Activated CD4-positive, CD25-positive, alpha-beta regulatory T cell (primary cell): Measurements from ENCODE around the gene MMRN2.

ENCODE experiments used
- DNase-seq, 4 experiments: peaks; one replicate each; lab custom pipeline; 2025; lab: John Stamatoyannopoulos, UW

Gene MMRN2

DNA sequence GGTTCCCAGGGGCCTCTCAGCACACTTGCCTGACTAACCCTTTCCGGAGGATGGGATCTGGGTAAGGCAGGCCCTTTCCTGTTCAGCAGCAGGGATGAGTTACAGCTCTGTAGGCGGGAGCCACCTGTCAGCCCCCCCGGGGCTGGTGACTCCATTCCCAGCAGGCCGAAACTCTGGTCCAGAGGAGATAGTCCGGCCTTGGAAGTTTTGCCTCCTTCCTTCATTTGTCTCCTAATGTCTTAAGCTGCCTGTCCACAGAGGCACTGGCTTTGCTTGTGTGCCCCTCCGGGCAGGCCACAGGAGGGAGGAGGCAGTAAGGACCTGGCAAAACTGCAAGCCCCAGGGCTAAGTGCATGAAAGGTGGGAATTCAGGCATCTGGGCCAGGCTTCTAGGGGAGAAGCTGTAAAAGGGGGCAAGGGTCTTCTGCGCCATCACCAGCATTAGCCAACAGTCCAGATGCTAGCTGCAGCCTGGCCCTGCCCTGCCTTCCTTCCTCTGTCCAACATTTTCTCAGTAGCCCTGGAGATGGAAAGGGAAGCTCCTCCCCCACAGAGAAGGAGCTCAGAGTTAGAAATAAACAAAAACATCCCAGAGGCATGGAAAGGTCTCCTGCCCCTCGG is 12.1 kb upstream of the MMRN2 start:
- DNase-seq: no peak

DNA sequence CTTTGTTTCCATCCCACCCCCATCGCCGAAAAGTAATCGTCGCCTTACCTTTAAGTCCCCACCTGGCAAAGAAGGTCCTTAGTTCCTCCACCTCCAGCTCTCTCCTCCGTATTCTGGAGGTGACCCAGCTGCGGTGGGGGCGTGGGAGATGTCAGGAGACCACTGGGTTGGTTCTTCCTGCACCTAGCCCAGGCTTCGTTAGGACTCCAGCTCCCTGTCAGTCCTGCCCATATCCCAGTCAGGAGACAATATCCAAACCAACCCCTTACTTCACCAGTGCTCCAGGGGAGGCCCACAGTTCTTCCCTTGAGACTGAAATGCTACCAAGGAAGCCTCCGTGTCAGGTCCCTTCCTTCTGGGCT is 11.6 kb upstream of the MMRN2 start:
- no peak for DNase-seq

GRCh38 chr10:86968271-86968993 is 11.0 kb upstream of the MMRN2 start, which contains the start of gene ADIRF:
ADIRF (plus strand) TSS chr10:86968482; CDS start chr10:86968545, 63 bp downstream.
- no peak for DNase-seq

- no peak for DNase-seq
Measured at GRCh38 chr10:86967481-86967941, 10.1 kb upstream of the MMRN2 start.

- DNase-seq: no peak
Measured at GRCh38 chr10:86965986-86966654, 8.7 kb upstream of the MMRN2 start.

GRCh38 chr10:86964847-86965190 is 7.4 kb upstream of the MMRN2 start:
- DNase-seq: no peak

DNA sequence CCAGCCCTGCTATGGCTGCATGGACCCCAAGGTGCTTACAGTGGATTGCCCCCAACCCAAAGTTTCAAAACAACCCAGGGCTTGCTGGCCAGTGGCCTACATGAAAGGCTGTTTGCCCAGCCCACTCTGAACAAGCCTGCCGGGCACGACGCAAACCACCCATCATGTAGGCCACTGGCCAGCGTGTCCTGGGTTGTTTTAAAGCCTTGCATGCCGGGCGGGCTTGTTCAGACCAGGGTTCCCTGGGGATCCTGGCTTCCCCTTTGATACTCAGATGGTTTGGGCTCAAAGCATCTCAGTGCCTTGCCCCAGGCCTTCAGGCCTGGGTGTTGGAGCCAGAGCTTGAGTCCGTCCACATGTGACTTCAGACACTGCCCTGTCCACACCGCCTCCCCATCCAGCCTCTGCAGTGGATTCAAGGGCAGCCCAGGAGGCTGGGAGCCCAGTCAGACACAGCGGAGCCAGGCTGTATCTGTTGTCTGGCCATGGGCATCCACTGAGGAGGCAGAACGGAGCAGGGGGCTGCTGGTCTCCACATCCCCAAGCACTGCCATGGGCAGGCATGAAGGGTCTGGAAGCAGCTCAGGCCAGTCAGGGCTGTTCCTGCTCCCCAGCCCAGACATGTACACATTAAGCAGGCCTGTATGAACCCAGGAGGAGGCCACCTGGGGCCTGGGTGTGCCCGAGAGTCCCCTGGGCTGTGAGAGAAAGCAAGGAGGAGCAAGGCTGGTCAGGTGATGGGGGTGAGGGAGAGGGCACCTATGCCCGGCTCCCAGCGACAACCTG is 6.8 kb upstream of the MMRN2 start:
- no peak for DNase-seq

GRCh38 chr10:86963341-86963919 is 6.0 kb upstream of the MMRN2 start:
- DNase-seq: no peak

DNA sequence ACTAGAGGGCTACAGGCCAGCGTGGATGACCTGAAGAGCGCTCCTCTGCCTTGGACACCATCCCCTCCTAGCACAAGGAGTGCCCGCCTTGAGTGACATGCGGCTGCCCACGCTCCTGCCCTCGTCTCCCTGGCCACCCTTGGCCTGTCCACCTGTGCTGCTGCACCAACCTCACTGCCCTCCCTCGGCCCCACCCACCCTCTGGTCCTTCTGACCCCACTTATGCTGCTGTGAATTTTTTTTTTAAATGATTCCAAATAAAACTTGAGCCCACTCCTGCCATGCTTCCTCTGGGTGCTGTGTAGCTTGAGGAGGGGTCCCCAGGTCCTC is 5.5 kb upstream of the MMRN2 start:
- no peak for DNase-seq

DNA sequence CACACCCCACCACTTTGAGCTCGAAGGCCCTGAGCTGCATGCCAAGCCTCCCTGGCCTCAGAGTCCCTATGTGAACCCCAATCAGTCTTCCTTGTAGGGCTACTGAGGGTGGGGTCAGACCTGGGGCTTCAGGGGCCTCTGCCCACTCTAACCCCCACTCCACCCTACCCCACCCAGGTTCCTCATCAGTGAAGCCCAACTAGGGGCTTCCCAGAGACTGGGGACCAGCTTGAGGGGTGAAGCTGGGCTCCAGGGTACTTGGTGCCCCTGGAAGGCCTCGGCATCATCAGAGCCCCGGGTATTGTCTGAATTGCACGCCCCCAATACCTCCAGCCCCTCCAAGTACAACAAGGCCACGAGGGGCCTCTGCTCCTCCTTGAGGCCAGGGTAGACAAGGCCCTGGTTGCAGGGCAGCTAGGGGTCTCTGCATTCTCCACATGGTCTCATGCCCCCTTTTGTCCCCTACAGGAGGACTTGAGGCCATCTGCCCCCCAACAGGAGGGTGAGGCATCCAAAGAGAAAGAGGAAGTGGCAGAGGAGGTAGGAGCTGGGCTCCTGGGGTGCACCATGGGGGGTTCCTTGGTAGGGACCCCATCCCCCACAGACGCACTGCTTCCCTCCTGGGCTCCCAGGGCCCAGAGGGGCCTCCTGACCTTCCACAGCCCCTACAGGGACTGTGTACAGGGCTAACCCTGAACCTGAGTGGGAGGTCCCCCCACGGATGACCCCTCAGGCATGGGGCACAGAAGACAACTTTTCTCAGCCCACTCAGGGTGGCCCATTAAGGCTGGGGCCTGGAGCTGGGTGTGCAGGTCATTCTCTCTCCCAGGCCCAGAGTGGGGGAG is 4.9 kb upstream of the MMRN2 start:
- no peak for DNase-seq

DNA sequence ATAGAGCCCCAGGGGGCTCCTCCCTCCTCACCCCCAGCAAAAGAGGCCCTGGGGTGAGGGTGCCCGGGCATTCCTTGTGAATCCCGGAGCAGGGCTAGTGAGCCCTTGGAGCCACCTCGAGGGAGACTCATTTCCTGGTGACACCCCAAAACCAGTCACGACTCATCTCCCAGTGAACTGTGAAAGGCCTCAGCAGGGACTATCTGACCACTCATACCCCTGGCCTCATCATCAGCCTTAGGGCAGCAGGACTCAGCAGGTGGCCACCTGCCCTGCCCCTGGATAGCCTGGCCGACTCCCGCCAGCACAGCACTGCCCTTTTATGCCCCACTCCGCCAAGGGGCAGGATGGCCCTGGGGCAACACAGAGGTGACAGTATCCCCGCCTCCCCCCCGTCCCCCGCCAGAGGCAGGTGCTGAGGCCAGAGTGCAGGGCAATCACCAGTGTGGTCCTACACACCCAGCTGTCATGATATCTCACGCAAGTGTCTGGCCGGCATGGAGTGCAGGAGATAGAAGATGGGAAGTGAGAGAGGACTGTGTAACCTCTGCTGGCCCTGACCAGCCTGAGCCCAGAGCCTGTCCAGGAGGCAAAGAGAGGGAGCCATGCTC is 4.2 kb upstream of the MMRN2 start:
- no peak for DNase-seq

- DNase-seq: no peak
Measured at GRCh38 chr10:86960863-86961434, 3.5 kb upstream of the MMRN2 start.

DNA sequence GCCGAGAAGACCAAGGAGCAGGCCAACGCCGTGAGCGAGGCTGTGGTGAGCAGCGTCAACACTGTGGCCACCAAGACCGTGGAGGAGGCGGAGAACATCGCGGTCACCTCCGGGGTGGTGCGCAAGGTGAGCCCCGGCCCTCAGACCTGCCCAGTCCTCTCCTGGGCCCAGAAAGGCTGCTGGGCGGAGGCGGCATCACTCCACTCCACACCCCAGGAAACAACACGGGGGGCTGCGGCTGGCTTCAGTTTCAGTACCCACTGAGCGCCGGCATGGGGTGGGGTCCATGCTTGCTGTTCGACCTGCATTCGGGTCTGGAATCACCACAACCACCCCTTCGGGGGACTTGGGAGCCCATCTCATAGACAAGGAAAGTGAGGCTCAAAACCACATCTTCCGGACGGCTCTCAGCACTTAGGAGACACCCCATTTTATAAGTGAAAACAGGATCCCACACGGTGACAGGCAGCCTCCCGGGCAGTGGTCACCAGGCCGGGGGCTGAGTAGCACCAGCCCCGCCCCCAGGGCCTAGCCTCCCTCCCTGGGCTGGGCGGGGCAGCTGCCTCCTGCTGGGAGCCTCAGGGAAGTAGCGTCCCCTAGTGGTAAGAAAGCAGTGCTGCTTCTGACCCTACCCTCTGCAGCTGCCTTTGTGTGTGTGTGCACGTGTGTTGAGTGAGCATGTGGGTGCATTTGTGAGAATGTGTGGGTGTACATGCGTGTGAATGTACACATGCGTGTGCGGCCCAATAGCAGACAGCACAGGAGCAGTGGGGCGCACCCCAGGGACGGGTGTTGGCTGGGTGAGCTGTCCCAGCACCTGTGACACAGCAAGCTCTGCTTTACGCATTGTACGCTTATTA is 2.8 kb upstream of the MMRN2 start:
- DNase-seq: no peak

DNA sequence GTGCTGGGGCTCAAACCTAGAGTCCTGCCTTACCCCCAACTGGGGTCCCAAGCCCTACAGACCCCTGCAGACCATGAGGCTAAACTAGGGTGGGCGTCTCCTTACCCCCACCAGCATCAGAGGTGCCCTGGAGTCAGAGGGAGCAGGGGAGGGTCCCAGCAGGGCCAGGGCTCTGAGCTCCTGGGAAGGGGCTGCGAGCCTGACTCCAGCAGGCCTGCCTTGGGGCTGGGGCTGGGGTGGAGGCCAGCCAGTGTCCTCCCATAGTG is 2.3 kb upstream of the MMRN2 start:
- no peak for DNase-seq

DNA sequence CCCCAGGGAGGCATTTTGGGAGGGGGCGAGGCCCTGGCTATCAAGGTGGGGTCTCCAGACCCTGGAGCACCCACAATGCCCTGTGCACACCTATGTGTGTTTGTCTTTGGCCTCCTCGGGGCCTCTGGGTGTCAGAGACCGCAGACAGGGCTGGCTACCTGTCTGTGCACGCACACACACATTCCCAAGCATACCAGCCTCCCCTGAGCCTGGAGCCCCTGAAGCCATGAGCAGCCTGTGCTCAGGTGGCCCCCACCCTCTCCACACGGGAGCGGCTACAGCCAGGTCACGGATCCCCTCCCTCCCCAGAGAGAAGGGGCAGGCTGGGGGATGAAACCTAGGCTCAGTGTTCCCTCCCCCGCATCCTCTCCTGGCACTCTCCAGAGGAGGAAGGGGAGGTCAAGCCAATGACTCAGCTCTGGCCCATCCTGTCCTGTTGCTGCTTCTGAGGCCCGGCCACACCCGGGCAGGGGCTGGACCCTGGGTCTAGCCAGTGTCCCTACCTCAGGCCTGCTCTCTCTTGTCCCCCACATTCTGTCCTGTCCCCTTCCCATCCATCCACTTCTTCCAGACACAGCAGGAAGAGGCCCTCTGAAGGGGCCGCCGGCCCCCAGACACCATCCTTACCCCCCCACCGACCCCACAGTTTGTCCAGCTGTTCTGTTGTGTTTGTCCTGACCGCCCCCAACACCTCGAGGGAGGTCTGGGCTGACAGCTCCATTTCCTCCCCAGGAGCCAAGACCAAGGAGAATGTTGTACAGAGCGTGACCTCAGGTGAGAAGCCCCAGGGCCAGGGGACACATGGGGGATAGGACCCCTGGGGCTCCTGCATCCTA is 1.7 kb upstream of the MMRN2 start:
- DNase-seq: no peak

GRCh38 chr10:86958116-86958900 is 893 bp upstream of the MMRN2 start, which contains the start of gene SNCG:
SNCG (plus strand) TSS chr10:86958599; CDS start chr10:86958698, 99 bp downstream.
- DNase-seq: no peak

DNA sequence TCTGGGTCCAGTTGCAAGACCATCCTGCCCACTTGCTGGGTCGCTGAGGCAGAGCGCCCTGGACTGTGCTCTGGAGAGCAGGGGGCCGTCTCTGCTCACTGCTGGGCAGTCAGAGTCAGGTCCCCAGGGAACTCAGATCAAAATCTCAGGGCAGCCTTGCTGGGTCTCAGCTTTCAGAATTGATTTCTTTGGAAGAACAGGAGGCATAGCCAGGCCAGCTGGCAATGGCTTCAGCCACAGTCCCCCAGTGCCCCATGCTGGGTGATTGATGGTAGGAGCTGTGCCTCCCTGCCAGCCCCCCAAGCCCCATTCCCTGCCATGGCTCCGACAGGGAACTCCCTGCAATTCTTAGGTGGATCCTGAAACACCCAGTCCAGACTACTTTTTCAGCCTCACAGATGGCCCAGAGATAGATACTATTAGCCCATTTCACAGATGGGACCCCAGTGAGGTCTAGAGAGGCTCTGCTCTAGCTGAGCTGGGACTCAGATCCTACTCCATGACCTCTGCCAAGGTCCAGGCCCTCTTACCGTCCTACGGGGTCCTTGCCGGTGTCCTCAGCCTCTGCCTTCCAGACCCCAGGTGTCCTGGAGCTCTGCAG is 467 bp downstream of the MMRN2 start:
- DNase-seq: no peak
